ENCODE measurements around the gene SIGLEC7.
A peak's percentile ranks its signal among the peaks of the same experiment; 100 is the strongest.
"Not testable (repeated sequence)": the region's sequence is repeated elsewhere in the genome, so short reads cannot be mapped to it uniquely, and the experiment has no call there.

The SIGLEC7 gene

DNA sequence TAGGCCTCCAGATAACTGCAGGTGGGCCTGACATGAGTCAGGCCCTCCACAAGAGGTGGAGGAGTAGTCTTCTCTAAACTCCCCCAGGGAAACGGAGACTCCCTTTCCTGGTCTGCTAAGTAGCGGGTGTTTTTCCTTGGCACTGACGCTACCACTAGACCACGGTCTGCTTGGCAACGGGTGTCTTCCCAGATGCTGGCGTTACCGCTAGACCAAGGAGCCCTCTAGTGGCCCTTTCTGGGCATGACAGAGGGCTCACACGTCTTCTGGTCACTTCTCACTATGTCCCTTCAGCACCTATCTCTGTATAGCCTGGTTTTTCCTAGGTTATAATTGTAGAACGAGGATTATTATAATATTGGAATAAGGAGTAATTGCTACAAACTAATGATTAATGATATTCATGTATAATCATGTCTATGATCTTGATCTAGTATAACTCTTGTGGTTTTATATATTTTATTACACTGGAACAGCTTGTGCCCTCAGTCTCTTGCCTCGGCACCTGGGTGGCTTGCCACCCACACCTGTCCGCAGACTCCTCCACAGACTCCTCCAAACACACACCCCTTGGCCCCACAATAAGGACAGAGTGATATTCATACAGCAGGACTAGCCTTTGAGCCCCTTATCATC lies 27.3 kb downstream of the SIGLEC7 start:
- DNase-seq: peak; percentile 31
- H3K79me2 ChIP-seq (ENCODE audit: low read length); H3K9me3 ChIP-seq (replicated peaks; ENCODE audit: insufficient read depth, low read length); H3K4me1 ChIP-seq (ENCODE audit: low read length); H3F3A ChIP-seq (ENCODE audit: insufficient read depth, low read length); H4K20me1 ChIP-seq (ENCODE audit: insufficient read depth, low read length); H3K9ac ChIP-seq (ENCODE audit: low read length); H3K9me2 ChIP-seq (replicated peaks; ENCODE audit: insufficient read depth, low read length); H3K4me3 ChIP-seq (ENCODE audit: low read length); H3K27ac ChIP-seq (ENCODE audit: low read length); H2AFZ ChIP-seq (ENCODE audit: low read length); H3K4me2 ChIP-seq (ENCODE audit: low read depth, low read length); H3K36me3 ChIP-seq (replicated peaks; ENCODE audit: insufficient read depth, low read length): not testable (repeated sequence)
- TF ChIP-seq, protein P1, sequence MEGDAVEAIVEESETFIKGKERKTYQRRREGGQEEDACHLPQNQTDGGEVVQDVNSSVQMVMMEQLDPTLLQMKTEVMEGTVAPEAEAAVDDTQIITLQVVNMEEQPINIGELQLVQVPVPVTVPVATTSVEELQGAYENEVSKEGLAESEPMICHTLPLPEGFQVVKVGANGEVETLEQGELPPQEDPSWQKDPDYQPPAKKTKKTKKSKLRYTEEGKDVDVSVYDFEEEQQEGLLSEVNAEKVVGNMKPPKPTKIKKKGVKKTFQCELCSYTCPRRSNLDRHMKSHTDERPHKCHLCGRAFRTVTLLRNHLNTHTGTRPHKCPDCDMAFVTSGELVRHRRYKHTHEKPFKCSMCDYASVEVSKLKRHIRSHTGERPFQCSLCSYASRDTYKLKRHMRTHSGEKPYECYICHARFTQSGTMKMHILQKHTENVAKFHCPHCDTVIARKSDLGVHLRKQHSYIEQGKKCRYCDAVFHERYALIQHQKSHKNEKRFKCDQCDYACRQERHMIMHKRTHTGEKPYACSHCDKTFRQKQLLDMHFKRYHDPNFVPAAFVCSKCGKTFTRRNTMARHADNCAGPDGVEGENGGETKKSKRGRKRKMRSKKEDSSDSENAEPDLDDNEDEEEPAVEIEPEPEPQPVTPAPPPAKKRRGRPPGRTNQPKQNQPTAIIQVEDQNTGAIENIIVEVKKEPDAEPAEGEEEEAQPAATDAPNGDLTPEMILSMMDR (IDR thresholded peaks at IDR 0.05; ENCODE audit: low read length): peak; percentile 55
- peaks cover 35% of the 10 kb centered on the region for H3K27me3 ChIP-seq (replicated peaks; ENCODE audit: insufficient read depth, low read length)

DNA sequence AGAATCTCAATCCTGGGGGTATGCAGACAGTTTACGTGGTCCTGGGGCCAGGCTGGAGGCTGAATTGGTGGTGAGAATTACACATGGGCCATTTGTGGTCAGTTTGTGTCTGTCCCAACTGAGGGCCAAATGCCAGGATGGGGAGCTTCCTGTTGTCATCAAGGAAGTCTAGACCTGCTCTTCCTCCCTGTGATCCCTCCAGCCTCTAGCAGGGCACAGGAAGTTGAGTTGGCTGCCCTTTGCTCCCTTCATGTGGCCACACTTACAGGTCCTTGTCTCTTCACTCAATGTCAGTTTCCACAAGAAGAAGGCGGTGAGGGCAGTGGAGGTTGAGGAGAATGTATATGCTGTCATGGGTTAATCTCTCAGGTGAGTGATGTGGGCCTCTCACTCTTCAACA lies 30.1 kb downstream of the SIGLEC7 start:
- TF ChIP-seq EZH2 (optimal IDR thresholded peaks at IDR 0.05; ENCODE audit: low read depth, low read length): no peak
- TF ChIP-seq, protein P1 (IDR thresholded peaks at IDR 0.05; ENCODE audit: low read length): no peak
- no peak for TF ChIP-seq EZH2phosphoT487 (IDR thresholded peaks at IDR 0.05; ENCODE audit: low read length)
- H3K9me2 ChIP-seq (replicated peaks; ENCODE audit: insufficient read depth, low read length): no peaks in the 10 kb centered on the region
- no peak overlapping the region for H3K9ac ChIP-seq (ENCODE audit: low read length)
- H3K9me3 ChIP-seq (replicated peaks; ENCODE audit: insufficient read depth, low read length): no peaks in the 10 kb centered on the region
- no peaks in the 10 kb centered on the region for H3F3A ChIP-seq (ENCODE audit: insufficient read depth, low read length)
- H4K20me1 ChIP-seq (ENCODE audit: insufficient read depth, low read length): no peaks in the 10 kb centered on the region
- H3K36me3 ChIP-seq (replicated peaks; ENCODE audit: insufficient read depth, low read length): no peaks in the 10 kb centered on the region
- H3K4me1 ChIP-seq (ENCODE audit: low read length): no peaks in the 10 kb centered on the region
- no peaks in the 10 kb centered on the region for H3K79me2 ChIP-seq (ENCODE audit: low read length)
- no peak overlapping the region for H3K27ac ChIP-seq (ENCODE audit: low read length)
- H2AFZ ChIP-seq (ENCODE audit: low read length): no peak overlapping the region
- H3K27me3 ChIP-seq (replicated peaks; ENCODE audit: insufficient read depth, low read length): peaks cover 14% of the 10 kb centered on the region; the same call in 1 of the 2 replicates
- H3K4me2 ChIP-seq (ENCODE audit: low read depth, low read length): no peak overlapping the region
- no peak for DNase-seq
- no peak overlapping the region for H3K4me3 ChIP-seq (ENCODE audit: low read length)

DNA sequence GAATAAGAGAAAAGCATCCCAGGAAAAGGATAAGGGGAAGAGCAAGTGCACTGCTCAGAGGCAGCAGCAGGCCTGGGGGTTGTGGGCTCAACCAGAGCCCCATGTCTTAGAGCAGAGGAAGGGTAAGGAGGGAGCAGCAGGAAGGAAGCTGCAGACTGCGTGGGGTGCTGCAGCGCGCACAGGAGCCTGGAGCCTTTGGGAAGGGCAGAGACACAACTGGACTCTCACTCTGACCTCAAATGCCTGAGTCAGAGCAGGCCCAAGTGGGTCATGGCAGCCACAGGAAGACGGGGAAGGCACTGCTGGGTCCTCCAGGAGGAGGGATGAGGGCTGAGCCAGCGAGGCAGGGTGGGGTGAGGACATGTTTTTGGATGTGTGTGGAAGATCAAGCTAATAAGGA lies 31.6 kb downstream of the SIGLEC7 start:
- no peaks in the 10 kb centered on the region for H3K9me2 ChIP-seq (replicated peaks; ENCODE audit: insufficient read depth, low read length)
- H3K9me3 ChIP-seq (replicated peaks; ENCODE audit: insufficient read depth, low read length): no peaks in the 10 kb centered on the region
- TF ChIP-seq, protein P1 (IDR thresholded peaks at IDR 0.05; ENCODE audit: low read length): no peak
- TF ChIP-seq EZH2phosphoT487 (IDR thresholded peaks at IDR 0.05; ENCODE audit: low read length): no peak
- TF ChIP-seq EZH2 (optimal IDR thresholded peaks at IDR 0.05; ENCODE audit: low read depth, low read length): no peak
- no peaks in the 10 kb centered on the region for H3K4me1 ChIP-seq (ENCODE audit: low read length)
- H3K79me2 ChIP-seq (ENCODE audit: low read length): no peaks in the 10 kb centered on the region
- no peak overlapping the region for H2AFZ ChIP-seq (ENCODE audit: low read length)
- no peak overlapping the region for H3K4me2 ChIP-seq (ENCODE audit: low read depth, low read length)
- no peak overlapping the region for H3K4me3 ChIP-seq (ENCODE audit: low read length)
- 0 out of 2 replicates have a peak, but pooled peaks cover 18% of the 10 kb centered on the region for H3K27me3 ChIP-seq (replicated peaks; ENCODE audit: insufficient read depth, low read length)
- H3K9ac ChIP-seq (ENCODE audit: low read length): no peak overlapping the region
- no peak overlapping the region for H3K27ac ChIP-seq (ENCODE audit: low read length)
- H3K36me3 ChIP-seq (replicated peaks; ENCODE audit: insufficient read depth, low read length): no peaks in the 10 kb centered on the region
- H4K20me1 ChIP-seq (ENCODE audit: insufficient read depth, low read length): no peaks in the 10 kb centered on the region
- no peak for DNase-seq
- H3F3A ChIP-seq (ENCODE audit: insufficient read depth, low read length): no peaks in the 10 kb centered on the region
